Measurements from ENCODE around the gene NOL9.
"Not testable (repeated sequence)": the region's sequence is repeated elsewhere in the genome, so short reads cannot be mapped to it uniquely, and the experiment has no call there.

NOL9 gene

GRCh38 chr1:6600410-6601048 is 46.2 kb upstream of the NOL9 start:
- no peaks in the 10 kb centered on the region for H3K9me3 ChIP-seq (ENCODE audit: insufficient read depth, low read length)
- no peak for DNase-seq (ENCODE audit: low read depth, low spot score)
- peaks cover 50% of the 10 kb centered on the region for H3K36me3 ChIP-seq (ENCODE audit: insufficient read depth, insufficient read length, low read length)
- peak overlapping the region; percentile 96 for H3K9ac ChIP-seq (ENCODE audit: insufficient read length, low read depth)
- peaks cover 6% of the 10 kb centered on the region for H3K4me1 ChIP-seq (ENCODE audit: insufficient read depth, insufficient read length)
- H3K27me3 ChIP-seq (ENCODE audit: insufficient read depth, insufficient read length) = no peaks in the 10 kb centered on the region
- H3K4me3 ChIP-seq (ENCODE audit: insufficient read length, low read depth) = peak overlapping the region; percentile 99
- no peak for TF ChIP-seq ZNF274 (IDR thresholded peaks at IDR 0.05; ENCODE audit: low read depth, low read length)
- TF ChIP-seq SUZ12 (IDR thresholded peaks at IDR 0.05; ENCODE audit: extremely low read depth, insufficient read depth, insufficient read length) = no peak
- no peak for TF ChIP-seq YY1 (IDR thresholded peaks at IDR 0.05; ENCODE audit: insufficient read depth, insufficient read length)

GRCh38 chr1:6599991-6600390 is 45.7 kb upstream of the NOL9 start:
- not testable (repeated sequence) for DNase-seq (ENCODE audit: low read depth, low spot score); H3K9me3 ChIP-seq (ENCODE audit: insufficient read depth, low read length); H3K4me1 ChIP-seq (ENCODE audit: insufficient read depth, insufficient read length); H3K9ac ChIP-seq (ENCODE audit: insufficient read length, low read depth); H3K27me3 ChIP-seq (ENCODE audit: insufficient read depth, insufficient read length)
- H3K36me3 ChIP-seq (ENCODE audit: insufficient read depth, insufficient read length, low read length) = peaks cover 55% of the 10 kb centered on the region
- peak overlapping the region; percentile 99 for H3K4me3 ChIP-seq (ENCODE audit: insufficient read length, low read depth)

DNA sequence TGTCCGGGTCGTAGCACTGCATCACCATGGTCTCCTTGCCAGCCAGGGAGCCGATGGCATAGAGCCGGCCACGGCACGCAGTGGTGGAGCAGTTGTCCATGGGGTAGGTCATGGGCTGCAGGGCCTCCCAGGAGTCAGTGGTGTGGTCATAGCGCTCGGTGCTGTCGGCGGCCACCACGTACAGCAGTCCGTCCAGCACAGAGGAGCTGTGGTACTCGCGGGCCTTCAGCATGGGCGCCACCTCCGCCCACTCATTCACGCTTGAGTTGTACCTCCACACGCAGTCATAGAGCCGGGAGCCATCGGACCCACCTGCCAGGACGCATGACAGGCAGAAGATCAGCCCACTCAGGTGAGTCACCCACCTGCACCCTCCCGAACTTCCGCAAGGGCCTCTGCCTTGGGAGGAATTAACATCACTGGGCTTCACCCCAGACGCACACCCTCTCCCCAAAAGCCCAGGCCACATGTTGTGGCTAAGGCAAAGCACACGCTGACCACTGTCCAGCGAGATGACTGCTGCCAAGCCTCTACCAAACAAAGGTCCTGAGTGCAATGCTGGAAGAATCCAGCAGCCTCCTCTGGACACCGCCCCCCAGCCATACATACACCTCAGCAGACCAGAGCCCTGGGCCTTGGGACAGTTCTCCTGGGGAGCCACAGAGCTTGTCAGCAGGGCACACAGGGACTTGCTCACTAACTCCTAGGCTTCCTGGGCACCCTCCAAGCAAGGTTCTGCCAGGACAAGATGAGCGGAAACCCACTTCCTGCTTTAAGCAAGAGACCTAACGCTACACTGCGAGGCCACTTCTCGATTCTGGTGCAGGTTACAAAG is 45.0 kb upstream of the NOL9 start:
- TF ChIP-seq ZNF274 (IDR thresholded peaks at IDR 0.05; ENCODE audit: low read depth, low read length) (no peak), YY1 (IDR thresholded peaks at IDR 0.05; ENCODE audit: insufficient read depth, insufficient read length) (no peak)
- no peak overlapping the region for H3K9ac ChIP-seq (ENCODE audit: insufficient read length, low read depth)
- peaks cover 6% of the 10 kb centered on the region for H3K4me1 ChIP-seq (ENCODE audit: insufficient read depth, insufficient read length)
- DNase-seq (ENCODE audit: low read depth, low spot score) = no peak
- H3K27me3 ChIP-seq (ENCODE audit: insufficient read depth, insufficient read length) = no peaks in the 10 kb centered on the region
- peaks cover 60% of the 10 kb centered on the region for H3K36me3 ChIP-seq (ENCODE audit: insufficient read depth, insufficient read length, low read length)
- no peak overlapping the region for H3K4me3 ChIP-seq (ENCODE audit: insufficient read length, low read depth)
- no peaks in the 10 kb centered on the region for H3K9me3 ChIP-seq (ENCODE audit: insufficient read depth, low read length)

GRCh38 chr1:6597777-6598131 is 43.4 kb upstream of the NOL9 start:
- Histone ChIP-seq H3K4me3 (ENCODE audit: insufficient read length, low read depth) (no peak overlapping the region), H3K9me3 (ENCODE audit: insufficient read depth, low read length) (no peaks in the 10 kb centered on the region), H3K36me3 (ENCODE audit: insufficient read depth, insufficient read length, low read length) (peaks cover 75% of the 10 kb centered on the region), H3K4me1 (ENCODE audit: insufficient read depth, insufficient read length) (peaks cover 6% of the 10 kb centered on the region), H3K9ac (ENCODE audit: insufficient read length, low read depth) (no peak overlapping the region), H3K27me3 (ENCODE audit: insufficient read depth, insufficient read length) (no peaks in the 10 kb centered on the region)
- TF ChIP-seq ZNF274 (IDR thresholded peaks at IDR 0.05; ENCODE audit: low read depth, low read length) (no peak), SUZ12 (IDR thresholded peaks at IDR 0.05; ENCODE audit: extremely low read depth, insufficient read depth, insufficient read length) (no peak), YY1 (IDR thresholded peaks at IDR 0.05; ENCODE audit: insufficient read depth, insufficient read length) (no peak)
- no peak for DNase-seq (ENCODE audit: low read depth, low spot score)

- Histone ChIP-seq H3K4me3 (ENCODE audit: insufficient read length, low read depth) (no peak overlapping the region), H3K9ac (ENCODE audit: insufficient read length, low read depth) (no peak overlapping the region), H3K9me3 (ENCODE audit: insufficient read depth, low read length) (no peaks in the 10 kb centered on the region), H3K27me3 (ENCODE audit: insufficient read depth, insufficient read length) (no peaks in the 10 kb centered on the region), H3K36me3 (ENCODE audit: insufficient read depth, insufficient read length, low read length) (peaks cover 81% of the 10 kb centered on the region), H3K4me1 (ENCODE audit: insufficient read depth, insufficient read length) (peaks cover 6% of the 10 kb centered on the region)
- DNase-seq (ENCODE audit: low read depth, low spot score) = no peak
- TF ChIP-seq SUZ12 (IDR thresholded peaks at IDR 0.05; ENCODE audit: extremely low read depth, insufficient read depth, insufficient read length) = no peak
- TF ChIP-seq ZNF274 (IDR thresholded peaks at IDR 0.05; ENCODE audit: low read depth, low read length) = no peak
- no peak for TF ChIP-seq YY1 (IDR thresholded peaks at IDR 0.05; ENCODE audit: insufficient read depth, insufficient read length)
Observed at GRCh38 chr1:6596886-6597776, 42.8 kb upstream of the NOL9 start.

DNA sequence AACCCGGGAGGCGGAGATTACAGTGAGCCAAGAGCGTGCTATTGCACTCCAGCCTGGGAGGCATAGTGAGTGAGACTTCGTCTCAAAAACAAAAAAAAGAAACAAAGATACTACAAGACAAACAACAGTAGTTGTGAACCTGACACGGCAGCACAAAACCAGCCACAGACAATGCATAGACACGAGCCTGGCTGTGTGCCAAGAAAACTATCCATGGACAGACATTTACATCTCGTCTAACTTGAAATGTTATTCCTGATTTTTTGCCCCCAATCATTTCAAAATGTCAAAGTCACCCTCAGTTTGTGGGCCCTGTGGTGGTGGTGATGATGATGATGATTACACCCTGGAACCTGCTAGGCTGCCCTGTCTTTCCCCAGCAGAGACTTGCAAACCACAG is 42.0 kb upstream of the NOL9 start:
- TF ChIP-seq SUZ12 (IDR thresholded peaks at IDR 0.05; ENCODE audit: extremely low read depth, insufficient read depth, insufficient read length) (no peak), ZNF274 (IDR thresholded peaks at IDR 0.05; ENCODE audit: low read depth, low read length) (no peak)
- Histone ChIP-seq H3K4me3 (ENCODE audit: insufficient read length, low read depth) (no peak overlapping the region), H3K9me3 (ENCODE audit: insufficient read depth, low read length) (no peaks in the 10 kb centered on the region), H3K9ac (ENCODE audit: insufficient read length, low read depth) (no peak overlapping the region), H3K36me3 (ENCODE audit: insufficient read depth, insufficient read length, low read length) (peaks cover 87% of the 10 kb centered on the region), H3K27me3 (ENCODE audit: insufficient read depth, insufficient read length) (no peaks in the 10 kb centered on the region), H3K4me1 (ENCODE audit: insufficient read depth, insufficient read length) (peaks cover 6% of the 10 kb centered on the region)
- DNase-seq (ENCODE audit: low read depth, low spot score) = no peak
